ENCODE measurements around the gene ZIC5.

Gene ZIC5

DNA sequence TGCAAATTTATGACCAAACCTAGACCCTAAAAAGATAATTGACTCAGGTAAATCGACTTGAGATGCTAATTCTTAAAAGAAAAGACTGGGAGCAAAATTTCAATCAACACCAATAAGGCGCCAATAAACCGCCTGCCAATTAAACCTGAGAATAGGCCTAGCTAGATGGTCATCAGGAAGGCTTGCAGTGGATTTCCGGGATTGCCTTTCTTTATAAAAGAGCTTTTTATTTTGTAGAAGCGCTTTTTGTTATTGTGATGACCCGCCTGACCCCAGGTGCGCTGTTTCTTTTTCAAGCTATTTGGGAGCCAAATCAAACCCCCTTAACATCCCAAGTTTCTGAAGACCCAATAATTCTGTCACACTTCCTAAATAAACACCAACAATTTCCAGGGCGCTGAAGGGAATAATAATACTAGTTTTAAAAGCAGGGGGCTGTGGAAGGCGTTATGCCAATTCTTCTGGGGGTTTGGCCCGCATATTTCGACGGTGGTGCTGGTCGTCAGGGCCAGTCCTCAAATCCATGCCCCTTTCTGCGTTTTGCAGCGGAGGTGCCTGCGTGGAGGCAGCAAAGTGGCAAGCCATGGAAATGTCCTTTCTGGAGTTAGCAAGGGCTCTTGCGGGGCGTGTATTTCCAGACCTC is 2.9 kb upstream of the ZIC5 start:
- Histone ChIP-seq H3K36me3 (no peaks in the 10 kb centered on the region), H3K4me3 (ENCODE audit: low read depth, low read length) (no peak overlapping the region), H3K27me3 (ENCODE audit: insufficient read depth, low read depth, severe bottlenecking) (peaks cover 40% of the 10 kb centered on the region), H3K9me3 (ENCODE audit: severe bottlenecking) (no peaks in the 10 kb centered on the region), H3K27ac (no peak overlapping the region)
- TF ChIP-seq, protein P1, sequence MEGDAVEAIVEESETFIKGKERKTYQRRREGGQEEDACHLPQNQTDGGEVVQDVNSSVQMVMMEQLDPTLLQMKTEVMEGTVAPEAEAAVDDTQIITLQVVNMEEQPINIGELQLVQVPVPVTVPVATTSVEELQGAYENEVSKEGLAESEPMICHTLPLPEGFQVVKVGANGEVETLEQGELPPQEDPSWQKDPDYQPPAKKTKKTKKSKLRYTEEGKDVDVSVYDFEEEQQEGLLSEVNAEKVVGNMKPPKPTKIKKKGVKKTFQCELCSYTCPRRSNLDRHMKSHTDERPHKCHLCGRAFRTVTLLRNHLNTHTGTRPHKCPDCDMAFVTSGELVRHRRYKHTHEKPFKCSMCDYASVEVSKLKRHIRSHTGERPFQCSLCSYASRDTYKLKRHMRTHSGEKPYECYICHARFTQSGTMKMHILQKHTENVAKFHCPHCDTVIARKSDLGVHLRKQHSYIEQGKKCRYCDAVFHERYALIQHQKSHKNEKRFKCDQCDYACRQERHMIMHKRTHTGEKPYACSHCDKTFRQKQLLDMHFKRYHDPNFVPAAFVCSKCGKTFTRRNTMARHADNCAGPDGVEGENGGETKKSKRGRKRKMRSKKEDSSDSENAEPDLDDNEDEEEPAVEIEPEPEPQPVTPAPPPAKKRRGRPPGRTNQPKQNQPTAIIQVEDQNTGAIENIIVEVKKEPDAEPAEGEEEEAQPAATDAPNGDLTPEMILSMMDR (IDR thresholded peaks at IDR 0.05; ENCODE audit: low read depth, low read length) = no peak
- DNase-seq = no peak

DNA sequence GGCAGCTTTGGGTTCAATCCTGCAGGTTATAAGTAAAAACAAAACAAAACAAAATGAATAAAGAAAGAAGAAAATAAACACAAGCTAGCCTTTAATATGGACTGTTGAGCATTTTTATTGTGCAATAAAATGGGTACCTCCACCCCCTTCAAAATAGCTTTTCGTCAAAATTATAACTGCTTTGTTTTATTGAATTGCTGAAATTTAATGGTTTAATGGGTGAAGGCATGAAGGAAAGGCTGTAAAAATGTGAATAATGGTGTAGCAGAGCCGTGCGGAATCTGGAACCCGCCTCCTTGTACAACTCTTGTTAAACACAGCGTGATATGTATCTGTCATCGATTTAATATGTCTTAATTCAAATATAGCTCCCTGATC is 2.2 kb upstream of the ZIC5 start:
- TF ChIP-seq, protein P1 (IDR thresholded peaks at IDR 0.05; ENCODE audit: low read depth, low read length) = no peak
- no peak overlapping the region for H3K4me3 ChIP-seq (ENCODE audit: low read depth, low read length)
- no peak overlapping the region for H3K27ac ChIP-seq
- no peaks in the 10 kb centered on the region for H3K9me3 ChIP-seq (ENCODE audit: severe bottlenecking)
- DNase-seq = no peak
- peaks cover 4% of the 10 kb centered on the region for H3K36me3 ChIP-seq
- H3K27me3 ChIP-seq (ENCODE audit: insufficient read depth, low read depth, severe bottlenecking) = peaks cover 41% of the 10 kb centered on the region

DNA sequence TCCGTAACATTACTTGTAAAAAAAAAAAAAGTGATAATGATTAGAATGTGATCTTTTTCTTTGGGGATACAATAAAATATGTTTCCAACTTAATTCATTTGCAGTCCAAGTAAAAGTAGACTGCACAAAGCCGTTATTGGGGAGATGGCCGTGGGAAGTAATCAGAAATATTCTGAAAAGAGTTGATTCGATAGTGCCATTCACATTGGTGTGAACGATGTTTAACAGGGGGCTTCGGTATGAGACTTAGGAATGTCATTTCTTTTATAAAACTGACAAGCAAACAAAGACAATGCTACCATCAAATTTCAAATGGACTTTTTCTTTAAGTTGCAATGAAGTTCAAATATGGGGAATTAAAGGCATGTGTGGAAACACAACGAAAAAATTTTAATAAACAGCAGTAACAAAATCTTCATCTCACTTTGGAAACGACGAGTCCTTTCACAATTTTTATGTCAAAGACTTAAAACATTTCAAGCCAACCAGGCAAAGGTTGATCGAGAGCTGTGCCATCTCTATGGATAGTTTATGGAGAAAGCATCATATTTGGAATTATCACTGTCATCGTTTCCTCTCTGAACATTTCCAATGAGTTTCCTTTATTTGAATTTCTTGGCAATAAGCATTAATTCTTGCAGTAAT is 1.7 kb upstream of the ZIC5 start:
- TF ChIP-seq, protein P1 (IDR thresholded peaks at IDR 0.05; ENCODE audit: low read depth, low read length) = no peak
- Histone ChIP-seq H3K4me3 (ENCODE audit: low read depth, low read length) (no peak overlapping the region), H3K27me3 (ENCODE audit: insufficient read depth, low read depth, severe bottlenecking) (peaks cover 42% of the 10 kb centered on the region), H3K27ac (no peak overlapping the region), H3K9me3 (ENCODE audit: severe bottlenecking) (no peaks in the 10 kb centered on the region), H3K36me3 (peaks cover 4% of the 10 kb centered on the region)
- DNase-seq = no peak

DNA sequence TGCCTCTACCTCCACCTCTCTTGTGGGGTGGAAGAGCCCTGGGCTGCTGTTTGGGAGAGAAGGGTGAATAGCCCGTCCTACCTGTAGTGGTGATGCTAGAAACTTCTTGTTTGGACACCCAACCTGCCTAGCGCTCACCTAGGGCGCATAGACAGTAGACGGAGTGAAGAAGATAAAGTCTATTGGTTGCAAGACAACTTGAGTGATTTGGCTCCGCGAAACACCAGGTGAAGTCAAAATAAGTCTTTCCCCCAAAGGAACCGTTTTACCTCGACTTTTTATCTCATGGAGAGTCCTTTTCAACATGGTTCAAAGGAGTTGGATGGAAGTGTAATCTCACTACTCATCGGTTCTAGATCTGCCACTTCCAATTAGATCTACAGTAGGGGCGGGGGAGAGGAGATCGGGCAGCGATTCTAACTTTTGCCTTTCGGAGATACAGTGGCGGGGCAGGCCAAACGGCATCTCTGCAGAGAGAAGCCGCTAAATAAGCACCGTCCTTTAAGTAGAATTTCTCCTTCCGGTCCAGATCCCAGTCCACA is 694 bp upstream of the ZIC5 start:
- H3K36me3 ChIP-seq = peaks cover 4% of the 10 kb centered on the region
- TF ChIP-seq, protein P1 (IDR thresholded peaks at IDR 0.05; ENCODE audit: low read depth, low read length) = no peak
- H3K9me3 ChIP-seq (ENCODE audit: severe bottlenecking) = no peaks in the 10 kb centered on the region
- H3K27ac ChIP-seq = no peak overlapping the region
- peak overlapping the region; percentile 93 for H3K4me3 ChIP-seq (ENCODE audit: low read depth, low read length)
- no peak for DNase-seq
- peaks cover 51% of the 10 kb centered on the region for H3K27me3 ChIP-seq (ENCODE audit: insufficient read depth, low read depth, severe bottlenecking)

DNA sequence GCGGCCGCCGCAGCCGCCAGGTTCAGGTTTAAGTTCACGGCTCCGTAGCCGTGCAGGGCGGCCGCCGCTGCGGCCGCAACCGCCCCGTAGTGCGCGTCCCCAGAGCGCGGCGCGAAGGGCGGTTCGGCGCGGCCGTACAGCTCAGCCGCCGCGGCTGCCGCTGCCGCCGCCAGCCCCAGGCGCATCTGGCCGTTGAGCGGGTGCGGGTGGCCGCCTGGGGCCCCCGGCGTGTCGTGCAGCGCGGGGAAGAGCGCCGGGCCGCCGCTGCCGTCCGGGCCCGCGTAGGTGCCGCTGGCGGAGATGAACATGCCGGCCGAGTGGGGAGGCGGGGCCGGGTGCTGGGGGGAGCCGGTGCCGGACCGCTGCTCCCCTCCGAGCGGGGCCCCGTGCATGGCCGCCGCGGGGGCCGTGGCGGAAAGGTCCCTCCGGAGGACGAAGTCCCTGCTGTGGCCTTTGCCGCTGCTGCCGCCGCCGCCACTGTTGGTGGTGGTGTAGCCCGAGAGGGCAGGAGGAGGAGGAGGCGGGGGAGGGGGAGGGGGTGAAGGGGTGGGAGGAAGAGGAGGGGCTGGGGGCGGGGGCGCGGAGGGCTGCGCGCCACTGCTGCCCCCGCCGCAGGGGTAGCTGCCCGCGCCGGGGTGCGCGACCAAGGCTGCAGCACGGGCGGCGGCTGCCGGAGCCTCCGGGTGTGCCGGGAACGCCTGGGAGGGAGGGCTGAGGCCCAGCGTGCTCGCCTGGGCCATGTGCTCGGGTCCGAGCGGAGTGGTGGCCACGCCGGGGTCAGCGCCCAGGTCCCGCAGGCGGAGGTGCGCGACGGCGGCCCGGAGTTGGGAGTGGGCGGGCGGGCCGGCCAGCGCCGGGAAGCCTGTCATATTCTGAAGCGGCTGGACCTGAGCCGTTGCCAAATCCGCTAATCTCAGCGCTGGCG is 654 bp downstream of the ZIC5 start:
- Histone ChIP-seq H3K27ac (peak overlapping the region; percentile 82), H3K4me3 (ENCODE audit: low read depth, low read length) (peak overlapping the region; percentile 93), H3K9me3 (ENCODE audit: severe bottlenecking) (no peaks in the 10 kb centered on the region), H3K36me3 (peaks cover 4% of the 10 kb centered on the region), H3K27me3 (ENCODE audit: insufficient read depth, low read depth, severe bottlenecking) (peaks cover 55% of the 10 kb centered on the region)
- peak; percentile 84 for DNase-seq
- TF ChIP-seq, protein P1 (IDR thresholded peaks at IDR 0.05; ENCODE audit: low read depth, low read length) = no peak
